Cardiac muscle cell (in vitro differentiated cells and primary cell): ENCODE data around the gene HOTAIR. TPM values are rescaled to one million over a fixed set of nuclear protein-coding genes. Genes with fewer than 3 reads are reported as not detected.

Experiments
- DNase-seq, 2 donors: peaks; one replicate each; pipeline versions ENCODE4 v3.0.0 to v3.0.0-alpha.2; 2010 to 2017; ENCODE audit warnings: low read depth in 1 of 2, low spot score in 1 of 2
- H3K27ac ChIP-seq: fragments of 200-600 bp; sonication (generic); 2 replicates; pipeline ENCODE4 v1.5.1; 2016
- H3K27me3 ChIP-seq: fragments of 200-600 bp; sonication (generic); 2 replicates; pipeline ENCODE4 v1.6.0; 2016; ENCODE audit warnings: control low read depth
- H3K36me3 ChIP-seq: fragments of 200-600 bp; sonication (generic); 2 replicates; pipeline ENCODE4 v1.5.1; 2016; ENCODE audit warnings: control low read depth
- H3K4me1 ChIP-seq: fragments of 200-600 bp; sonication (generic); 2 replicates; pipeline ENCODE4 v1.8.1; 2017; ENCODE audit warnings: low read depth, mild to moderate bottlenecking, mixed run types
- H3K4me3 ChIP-seq: fragments of 200-600 bp; sonication (generic); 2 replicates; pipeline ENCODE4 v1.5.1; 2016; ENCODE audit warnings: mild to moderate bottlenecking
- H3K9me3 ChIP-seq: fragments of 200-600 bp; sonication (generic); 2 replicates; pipeline ENCODE4 v1.5.1; 2017; ENCODE audit warnings: low read depth, mild to moderate bottlenecking, control low read depth
- CTCF ChIP-seq: IDR thresholded peaks from 2 replicates; pipeline ENCODE4 v1.5.1; 2012; ENCODE audit warnings: low read depth, mild to moderate bottlenecking, low read length
- polyA plus RNA-seq: library from polyadenylated mRNA; unstranded; fragments of >200 nt; fragmentation: Nextera tagmentation; extraction: Ambion mirVana; gene quantifications from 2 replicates; pipeline ENCODE4 v1.2.1, GENCODE V29; 2016
- total RNA-seq: library from RNA; depleted of rRNA; stranded (reverse); fragments of >200 nt; gene quantifications from 2 replicates; pipeline ENCODE4 v1.2.3, GENCODE V29; 2016

Gene HOTAIR
- total and polyA plus RNA-seq, 2 experiments from 2014 or later, result not detected

DNA sequence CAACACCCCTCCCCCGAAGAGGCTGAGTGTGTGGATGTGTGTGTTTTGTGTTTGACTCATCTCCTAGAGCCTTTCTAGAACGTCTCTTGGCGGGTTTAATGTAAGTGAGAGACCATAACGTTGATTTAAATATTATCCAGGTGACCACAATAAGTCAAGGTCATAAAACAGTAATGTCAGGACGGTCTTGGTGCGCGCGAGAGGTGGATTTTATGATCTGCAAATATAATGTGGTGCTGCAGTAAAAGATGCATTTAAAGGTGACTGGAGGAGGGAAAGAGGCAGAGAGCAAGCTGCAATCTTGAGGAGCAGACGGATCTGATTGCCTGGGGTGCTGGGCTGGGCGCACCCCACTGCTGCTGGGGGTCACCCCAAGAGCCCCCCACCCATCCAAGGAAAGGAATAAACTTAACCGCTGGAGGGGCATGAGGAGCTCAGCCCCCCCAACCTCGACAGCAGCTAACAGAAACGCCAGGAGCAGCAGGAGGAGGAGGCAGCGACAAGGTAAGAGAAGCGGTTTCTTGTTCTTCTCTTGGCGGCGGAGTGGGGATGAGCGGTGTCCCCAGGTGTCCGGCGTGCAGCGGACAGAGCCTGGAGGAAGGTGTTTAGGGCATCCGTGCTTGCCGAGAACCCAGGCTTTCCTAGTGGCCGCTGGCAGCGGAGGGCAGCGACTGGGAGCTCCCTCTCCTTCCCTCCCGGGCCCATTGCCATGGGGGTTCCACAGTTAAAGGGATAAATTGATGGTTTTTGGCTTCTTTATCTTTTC is 15.7 kb upstream of the HOTAIR start:
- Histone ChIP-seq H3K36me3 (no peaks in the 10 kb centered on the region), H3K4me3 (no peak overlapping the region), H3K27me3 (peaks cover 100% of the 10 kb centered on the region), H3K9me3 (no peaks in the 10 kb centered on the region), H3K27ac (no peak overlapping the region), H3K4me1 (no peaks in the 10 kb centered on the region)
- no peak for TF ChIP-seq CTCF
- no peak for DNase-seq

- Histone ChIP-seq H3K9me3 (no peaks in the 10 kb centered on the region), H3K36me3 (no peaks in the 10 kb centered on the region), H3K27me3 (peaks cover 100% of the 10 kb centered on the region), H3K27ac (no peak overlapping the region), H3K4me1 (no peaks in the 10 kb centered on the region), H3K4me3 (no peak overlapping the region)
- peak; percentile 59 for TF ChIP-seq CTCF
- peak; percentile 45 to 66 for DNase-seq
These were observed 14.7 kb upstream of the HOTAIR start for GRCh38 chr12:53989227-53990113.

- H3K27me3 ChIP-seq, result peaks cover 100% of the 10 kb centered on the region
- DNase-seq, result no peak
- H3K9me3 ChIP-seq, result no peaks in the 10 kb centered on the region
- H3K4me1 ChIP-seq, result no peaks in the 10 kb centered on the region
- H3K4me3 ChIP-seq, result no peak overlapping the region
- no peaks in the 10 kb centered on the region for H3K36me3 ChIP-seq
- no peak overlapping the region for H3K27ac ChIP-seq
- no peak for TF ChIP-seq CTCF
These were observed 13.9 kb upstream of the HOTAIR start for GRCh38 chr12:53988541-53989226.

DNA sequence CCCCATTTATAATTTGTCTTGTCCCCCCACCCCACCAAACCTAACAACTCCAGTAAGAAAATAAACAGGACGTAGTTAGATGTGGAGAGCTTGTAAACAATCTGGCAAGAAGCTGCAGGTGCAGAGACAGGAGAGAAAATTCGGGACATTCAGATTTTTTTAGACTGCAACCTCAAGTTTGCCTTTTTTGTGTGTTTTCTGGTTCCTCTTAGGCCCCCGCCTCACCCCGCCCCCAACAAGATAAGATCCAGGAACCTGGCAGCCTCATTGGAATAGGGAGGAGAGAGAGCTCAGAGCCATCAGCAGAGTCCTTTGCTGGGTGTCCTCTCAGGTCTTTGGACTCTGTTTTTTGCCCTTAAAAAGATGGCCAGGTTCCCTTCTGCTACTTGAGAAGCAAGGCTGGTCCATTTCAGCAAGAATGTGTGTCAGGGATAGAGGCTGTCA is 13.1 kb upstream of the HOTAIR start:
- TF ChIP-seq CTCF, result no peak
- no peaks in the 10 kb centered on the region for H3K4me1 ChIP-seq
- no peaks in the 10 kb centered on the region for H3K9me3 ChIP-seq
- H3K4me3 ChIP-seq, result no peak overlapping the region
- H3K27ac ChIP-seq, result no peak overlapping the region
- DNase-seq, result no peak
- no peaks in the 10 kb centered on the region for H3K36me3 ChIP-seq
- H3K27me3 ChIP-seq, result peaks cover 100% of the 10 kb centered on the region

- no peak for TF ChIP-seq CTCF
- no peak overlapping the region for H3K27ac ChIP-seq
- peaks cover 100% of the 10 kb centered on the region for H3K27me3 ChIP-seq
- no peaks in the 10 kb centered on the region for H3K36me3 ChIP-seq
- no peak overlapping the region for H3K4me3 ChIP-seq
- no peaks in the 10 kb centered on the region for H3K9me3 ChIP-seq
- no peaks in the 10 kb centered on the region for H3K4me1 ChIP-seq
- no peak for DNase-seq
These were observed 12.1 kb upstream of the HOTAIR start for GRCh38 chr12:53986686-53987483.
